Activated naive CD4-positive, alpha-beta T cell treated with anti-CD3 and anti-CD28 coated beads, Interleukin-2, amount 10 ng/mL, durations not matched to agents 7 days and 5 days (primary cell): ENCODE results near the gene DTD2.

Experiments used
- CTCF ChIA-PET: fragments of 350-600 bp; sonication (Branson Sonifier 250); formaldehyde crosslinking; loops from one replicate; lab custom pipeline; 2021; ENCODE audit warnings: antibody characterized with exemption; lab: Charles Lee
- DNase-seq: peaks from one replicate; pipeline ENCODE4 v3.0.0-alpha.2; 2020
- H3K27ac Mint-ChIP-seq: one replicate; pipeline ENCODE4 v1.8.0; 2021; ENCODE audit warnings: mild to moderate bottlenecking, moderate library complexity, mixed read lengths
- H3K27me3 Mint-ChIP-seq: one replicate; pipeline ENCODE4 v1.8.0; 2021; ENCODE audit warnings: mild to moderate bottlenecking, mixed read lengths
- H3K36me3 Mint-ChIP-seq: one replicate; pipeline ENCODE4 v1.8.0; 2021; ENCODE audit warnings: mixed read lengths
- H3K4me1 Mint-ChIP-seq: one replicate; pipeline ENCODE4 v1.8.0; 2021; ENCODE audit warnings: mixed read lengths
- H3K4me3 Mint-ChIP-seq: one replicate; pipeline ENCODE4 v1.8.0; 2021; ENCODE audit warnings: mild to moderate bottlenecking, moderate library complexity, mixed read lengths
- H3K9me3 Mint-ChIP-seq: one replicate; pipeline ENCODE4 v1.8.0; 2021; ENCODE audit warnings: mixed read lengths

DTD2 gene

DNA sequence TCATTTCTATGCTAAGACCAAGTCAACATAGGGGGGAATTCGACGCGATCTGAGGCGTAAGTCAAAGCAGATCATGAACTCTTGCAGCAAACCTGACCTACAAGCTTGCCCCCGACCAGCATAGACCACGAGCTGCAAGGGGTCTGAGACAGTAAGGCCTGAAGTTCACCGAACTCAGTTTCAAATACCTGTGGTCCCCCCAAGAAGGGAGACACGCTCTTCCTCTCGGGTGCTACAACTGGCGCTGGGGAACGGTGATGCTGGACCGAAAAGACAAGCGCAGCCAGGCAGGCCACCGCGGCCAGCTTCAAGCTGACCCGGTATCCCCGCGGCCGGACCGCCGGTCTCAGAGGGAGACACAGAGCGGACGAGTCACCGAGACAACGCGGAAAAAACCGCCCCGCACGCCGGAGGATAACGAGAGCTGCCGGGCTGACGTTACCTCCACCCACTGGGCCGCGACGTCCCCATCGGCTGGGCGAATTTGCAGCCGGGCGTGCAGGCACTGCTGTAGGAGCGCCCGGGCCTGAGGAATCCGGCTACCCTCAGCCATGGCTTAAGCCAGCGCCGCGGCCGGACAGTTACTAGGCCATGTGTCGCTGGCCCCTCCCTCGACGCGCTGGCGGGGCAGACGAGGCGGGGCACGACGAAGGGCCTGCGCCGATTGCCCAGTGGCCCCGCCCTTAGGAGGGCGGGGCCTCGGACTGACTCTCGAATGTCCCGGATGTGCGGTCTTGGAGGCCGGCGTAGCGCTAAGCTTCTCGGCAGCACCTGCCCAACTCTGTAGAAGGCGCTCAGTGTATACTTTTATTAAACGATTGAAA, at the start of gene DTD2:
Gene DTD2, minus strand, starts transcription at position 666 of the 824 bp plus-strand sequence. Its CDS starts 113 bp downstream, at position 553.
- Mint-ChIP-seq H3K4me1 (peaks cover 29% of the 10 kb centered on the region), H3K9me3 (no peaks in the 10 kb centered on the region), H3K4me3 (peak within 1 kb of the TSS; percentile 94), H3K27me3 (peaks cover 8% of the 10 kb centered on the region), H3K27ac (peak within 1 kb of the TSS; percentile 93), H3K36me3 (no peaks in the 10 kb centered on the region)
- DNase-seq = peak; percentile 93
- CTCF ChIA-PET = interaction anchor here (1.0 to 2.5 kb wide), 4 partner anchors 8 to 798 kb away, joined by 3 to 12 read pairs (median 4); no protein-coding TSS in a partner anchor

DNA sequence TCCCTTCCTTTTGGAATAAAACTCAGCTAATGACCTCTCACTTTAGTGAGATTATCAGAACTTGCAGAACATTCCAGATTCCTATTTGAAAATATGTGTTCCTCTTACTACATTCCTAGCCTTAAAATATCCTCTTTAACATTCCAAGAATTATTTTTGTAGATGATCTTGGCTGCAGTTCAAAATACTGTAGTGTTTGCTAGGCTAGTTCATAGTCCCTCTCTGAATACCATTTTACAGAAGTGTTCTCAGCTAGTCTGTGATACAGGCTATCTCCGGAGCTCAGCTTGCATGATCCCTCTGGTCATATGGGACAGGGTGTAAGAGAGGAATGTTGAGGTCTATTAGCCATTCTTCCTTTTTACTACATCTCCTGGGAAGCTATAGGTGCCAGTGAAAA, 48.1 kb upstream of the DTD2 start:
- no peak for DNase-seq

DNA sequence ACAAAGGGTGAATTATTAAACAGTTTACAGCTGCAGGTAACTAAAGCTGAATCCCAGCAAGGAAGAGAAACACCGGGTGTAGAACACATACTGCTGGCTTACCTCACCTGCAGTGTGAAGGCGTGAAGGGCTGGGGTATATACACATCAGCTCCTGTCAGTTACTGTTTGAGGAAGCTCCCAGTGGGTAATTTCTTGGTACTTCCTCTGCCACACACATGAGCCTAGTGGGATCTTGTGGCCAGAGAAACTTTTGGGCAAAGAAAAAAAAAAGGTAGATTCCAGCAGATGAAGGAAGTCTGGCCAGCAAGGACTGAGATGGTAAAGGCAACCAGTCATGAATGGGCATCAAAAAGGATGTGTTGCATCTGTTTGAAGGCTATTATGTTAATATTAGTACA, 44.6 kb upstream of the DTD2 start:
- no peaks in the 10 kb centered on the region for H3K4me1 Mint-ChIP-seq
- no peak overlapping the region for H3K4me3 Mint-ChIP-seq
- no peaks in the 10 kb centered on the region for H3K27me3 Mint-ChIP-seq
- H3K27ac Mint-ChIP-seq = no peak overlapping the region
- no peaks in the 10 kb centered on the region for H3K36me3 Mint-ChIP-seq
- CTCF ChIA-PET = no interaction called here
- no peaks in the 10 kb centered on the region for H3K9me3 Mint-ChIP-seq
- no peak for DNase-seq

More for the DNA sequence above, 48.1 kb upstream of the DTD2 start:
- Mint-ChIP-seq H3K4me1 (no peaks in the 10 kb centered on the region), H3K27ac (no peak overlapping the region), H3K4me3 (no peak overlapping the region), H3K36me3 (no peaks in the 10 kb centered on the region), H3K27me3 (no peaks in the 10 kb centered on the region), H3K9me3 (no peaks in the 10 kb centered on the region)
- CTCF ChIA-PET = interaction anchor here (0.8 to 1.5 kb wide), 5 partner anchors 9 to 749 kb away, joined by 3 to 4 read pairs (median 3); no protein-coding TSS in a partner anchor

DNA sequence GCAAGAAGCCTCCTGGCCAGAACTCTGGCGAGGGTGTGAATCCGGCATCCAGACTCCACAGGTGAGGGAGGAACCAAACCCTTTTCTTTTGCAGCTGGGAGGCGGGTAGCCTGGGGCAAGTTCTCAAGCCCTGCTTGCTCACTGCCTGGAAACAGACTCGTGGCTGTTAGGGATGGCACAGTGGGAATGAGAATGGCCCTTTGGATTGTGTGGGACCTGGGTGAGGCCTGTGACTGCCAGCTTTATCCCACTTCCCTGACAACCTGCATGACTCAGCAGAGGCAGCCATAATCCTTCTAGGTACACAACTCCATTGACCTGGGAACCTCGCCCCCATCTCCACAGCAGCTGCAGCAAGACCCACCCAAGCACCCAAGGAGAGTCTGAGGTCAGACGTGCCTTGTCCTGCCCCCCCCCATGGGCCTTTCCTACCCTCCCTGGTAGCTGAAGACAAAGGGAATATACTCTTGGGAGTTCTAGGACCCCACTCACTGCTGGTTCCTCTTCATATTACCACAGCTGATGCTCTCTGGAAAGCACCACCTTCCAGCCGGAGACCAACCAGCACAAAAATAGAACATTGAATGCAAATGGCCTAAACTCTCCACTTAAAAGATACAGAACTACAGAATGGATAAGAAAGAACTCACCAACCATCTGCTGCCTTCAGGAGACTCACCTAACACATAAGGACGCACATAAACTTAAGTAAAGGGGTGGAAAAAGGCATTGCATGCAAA, 35.6 kb upstream of the DTD2 start:
- Mint-ChIP-seq H3K27ac (no peak overlapping the region), H3K4me1 (no peaks in the 10 kb centered on the region), H3K4me3 (no peak overlapping the region), H3K36me3 (no peaks in the 10 kb centered on the region), H3K27me3 (peaks cover 11% of the 10 kb centered on the region), H3K9me3 (no peaks in the 10 kb centered on the region)
- DNase-seq = no peak
- CTCF ChIA-PET = no interaction called here

DNA sequence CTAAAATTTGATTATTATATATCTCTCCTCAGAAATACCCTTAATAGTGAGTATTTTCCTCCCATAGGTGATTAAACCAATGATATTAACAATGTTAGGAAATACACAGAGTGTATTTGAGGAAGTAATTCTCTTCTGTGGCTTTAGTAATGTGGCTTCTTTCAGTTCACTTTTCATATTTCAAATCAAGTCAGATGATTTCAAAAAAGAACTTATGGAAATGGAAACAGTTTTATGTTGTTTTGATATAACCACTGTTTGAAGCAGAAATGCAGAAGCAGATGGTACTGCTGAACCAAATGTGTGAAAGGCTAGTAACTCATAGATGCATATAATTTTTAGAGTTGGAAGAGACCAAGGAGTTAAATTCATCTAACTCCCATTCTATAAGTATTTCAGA, 32.4 kb upstream of the DTD2 start:
- no peaks in the 10 kb centered on the region for H3K9me3 Mint-ChIP-seq
- peaks cover 6% of the 10 kb centered on the region for H3K27me3 Mint-ChIP-seq
- no peak overlapping the region for H3K27ac Mint-ChIP-seq
- DNase-seq = no peak
- no peaks in the 10 kb centered on the region for H3K4me1 Mint-ChIP-seq
- no peak overlapping the region for H3K4me3 Mint-ChIP-seq
- CTCF ChIA-PET = no interaction called here
- H3K36me3 Mint-ChIP-seq = no peaks in the 10 kb centered on the region

DNA sequence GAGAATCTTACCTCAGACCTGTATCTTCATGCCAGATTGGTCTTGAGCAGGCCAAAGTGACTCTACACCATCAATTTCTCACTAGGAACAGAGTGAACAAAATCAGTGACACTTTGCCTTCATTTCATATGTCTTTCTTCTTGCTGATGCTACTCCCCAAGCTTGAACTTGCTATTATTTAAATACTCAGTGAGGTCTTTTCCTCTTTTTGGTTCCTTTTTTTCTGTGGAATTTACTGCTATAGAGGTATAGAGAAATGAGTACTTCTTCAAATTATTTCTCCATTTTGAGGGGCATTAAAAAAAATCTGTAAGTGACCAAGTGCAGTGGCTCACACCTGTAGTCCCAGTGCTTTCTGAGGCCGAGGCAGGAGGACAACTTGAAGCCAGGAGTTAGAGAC, 30.6 kb upstream of the DTD2 start, which contains the start of gene GPR33:
Gene GPR33, minus strand, starts transcription at position 154 of the 400 bp plus-strand sequence. CDS start 4,074 bp downstream, outside the sequence.
- CTCF ChIA-PET = interaction anchor here (1.2 kb wide), 1 partner anchor 765 kb away, joined by 3 read pairs; no protein-coding TSS in a partner anchor
- Mint-ChIP-seq H3K27me3 (no peaks in the 10 kb centered on the region), H3K9me3 (no peaks in the 10 kb centered on the region), H3K27ac (no peak within 1 kb of the TSS), H3K4me3 (no peak within 1 kb of the TSS), H3K36me3 (no peaks in the 10 kb centered on the region), H3K4me1 (no peaks in the 10 kb centered on the region)
- DNase-seq = no peak

DNA sequence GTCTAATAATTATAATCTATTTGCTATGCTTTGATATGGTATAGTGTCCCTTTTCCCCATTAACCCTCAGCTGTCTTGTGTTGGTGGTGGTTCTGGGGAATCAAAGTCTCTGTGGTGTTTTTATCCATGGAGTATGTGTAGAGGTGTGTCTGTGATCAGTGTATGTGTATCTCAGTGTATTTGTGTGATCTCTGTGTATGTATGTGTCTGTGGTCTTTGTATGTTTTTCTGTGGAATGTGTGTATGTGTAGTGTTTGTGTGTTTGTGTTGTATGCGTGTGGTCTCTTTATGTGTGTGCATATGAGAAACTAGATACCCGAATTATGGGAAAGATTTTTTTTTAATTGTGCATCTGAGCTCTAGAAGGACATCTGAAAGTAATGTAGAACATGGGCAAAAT, 29.5 kb upstream of the DTD2 start:
- Mint-ChIP-seq H3K9me3 (no peaks in the 10 kb centered on the region), H3K27me3 (no peaks in the 10 kb centered on the region), H3K36me3 (no peaks in the 10 kb centered on the region), H3K4me3 (no peak overlapping the region), H3K27ac (no peak overlapping the region), H3K4me1 (no peaks in the 10 kb centered on the region)
- no peak for DNase-seq
- CTCF ChIA-PET = no interaction called here

DNA sequence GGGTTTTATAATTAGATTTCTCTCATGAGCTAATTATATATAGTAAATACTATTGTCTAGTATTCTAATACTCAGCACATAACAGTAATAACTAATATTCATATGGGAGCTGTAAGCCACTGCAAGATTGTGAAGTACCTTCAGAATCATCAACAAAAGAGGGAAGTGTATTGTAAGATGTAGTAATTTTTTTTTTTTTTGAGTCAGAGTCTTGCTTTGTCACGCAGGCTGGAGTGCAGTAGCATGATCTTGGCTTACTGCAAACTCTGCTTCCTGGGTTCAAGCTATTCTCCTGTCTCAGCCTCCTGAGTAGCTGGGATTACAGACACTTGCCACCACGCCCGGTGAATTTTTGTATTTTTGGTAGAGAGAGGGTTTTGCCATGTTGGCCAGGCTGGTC, 27.4 kb upstream of the DTD2 start:
- no peak overlapping the region for H3K27ac Mint-ChIP-seq
- no peaks in the 10 kb centered on the region for H3K4me1 Mint-ChIP-seq
- CTCF ChIA-PET = no interaction called here
- DNase-seq = no peak
- no peak overlapping the region for H3K4me3 Mint-ChIP-seq
- H3K9me3 Mint-ChIP-seq = no peaks in the 10 kb centered on the region
- H3K36me3 Mint-ChIP-seq = no peaks in the 10 kb centered on the region
- H3K27me3 Mint-ChIP-seq = no peaks in the 10 kb centered on the region

DNA sequence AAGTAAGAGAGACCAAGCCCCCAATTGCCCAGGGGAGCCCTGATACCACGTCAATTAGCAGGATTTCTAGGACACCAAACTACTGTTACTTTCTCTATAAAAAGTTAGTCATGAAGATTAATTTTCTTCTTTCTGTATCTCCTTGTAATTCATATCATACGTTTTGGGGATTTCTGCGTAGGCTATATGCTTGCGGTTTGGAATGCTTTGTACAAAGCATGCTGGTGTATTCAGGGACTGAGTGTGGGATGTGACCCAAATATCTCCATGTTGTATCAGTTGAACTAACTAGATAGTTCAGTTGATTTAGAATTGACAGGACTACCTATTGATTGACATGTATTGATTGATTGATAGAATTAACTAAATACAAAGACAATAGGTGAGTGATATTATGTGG, 22.9 kb upstream of the DTD2 start:
- Mint-ChIP-seq H3K27ac (no peak overlapping the region), H3K27me3 (peaks cover 4% of the 10 kb centered on the region)
- CTCF ChIA-PET = no interaction called here

DNA sequence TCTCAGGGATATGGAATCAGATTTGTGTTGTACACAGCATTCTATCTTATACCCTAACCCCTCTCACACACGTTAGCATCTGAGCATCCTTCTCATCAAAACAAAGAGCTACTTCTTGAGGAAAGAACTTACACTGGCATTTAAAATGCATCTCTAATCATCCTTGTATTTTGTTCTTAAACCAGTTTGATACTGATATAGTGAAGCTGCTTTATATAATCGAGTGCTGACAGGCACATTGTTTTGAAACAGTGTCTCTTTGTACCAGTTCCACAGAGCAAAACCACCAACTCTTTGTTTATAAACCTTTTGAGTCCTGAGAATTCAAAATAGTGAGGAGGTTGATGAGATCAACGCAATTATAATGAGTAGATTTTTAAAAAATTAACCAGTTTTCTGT, 21.7 kb upstream of the DTD2 start:
- CTCF ChIA-PET = no interaction called here
- H3K4me1 Mint-ChIP-seq = no peaks in the 10 kb centered on the region
- no peaks in the 10 kb centered on the region for H3K36me3 Mint-ChIP-seq
- H3K9me3 Mint-ChIP-seq = peaks cover under 1% of the 10 kb centered on the region
- no peak overlapping the region for H3K4me3 Mint-ChIP-seq
- no peak for DNase-seq
- H3K27ac Mint-ChIP-seq = no peak overlapping the region
- peaks cover 4% of the 10 kb centered on the region for H3K27me3 Mint-ChIP-seq

More for the DNA sequence above, 22.9 kb upstream of the DTD2 start:
- Mint-ChIP-seq H3K4me1 (no peaks in the 10 kb centered on the region), H3K36me3 (no peaks in the 10 kb centered on the region), H3K4me3 (no peak overlapping the region), H3K9me3 (no peaks in the 10 kb centered on the region)
- DNase-seq = no peak

DNA sequence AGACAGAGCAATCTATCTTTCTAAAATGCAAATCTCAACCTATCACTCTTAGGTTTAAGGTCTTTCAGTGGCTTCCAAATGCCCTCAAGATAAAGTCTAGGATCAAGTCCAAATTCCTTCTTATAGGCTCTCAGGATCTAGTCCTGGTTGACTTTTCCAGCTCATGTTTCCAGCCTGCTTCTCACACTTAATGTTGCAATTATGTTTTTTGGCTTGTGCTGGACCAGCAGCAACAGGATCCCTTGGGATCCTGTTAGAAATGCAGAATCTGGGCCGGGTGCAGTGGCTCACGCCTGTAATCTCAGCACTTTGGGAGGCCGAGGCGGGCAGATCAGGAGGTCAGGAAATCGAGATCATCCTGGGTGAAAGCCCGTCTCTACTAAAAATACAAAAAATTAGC, 19.9 kb upstream of the DTD2 start:
- no peaks in the 10 kb centered on the region for H3K4me1 Mint-ChIP-seq
- H3K36me3 Mint-ChIP-seq = no peaks in the 10 kb centered on the region
- no peak for DNase-seq
- no peak overlapping the region for H3K27ac Mint-ChIP-seq
- CTCF ChIA-PET = no interaction called here
- H3K4me3 Mint-ChIP-seq = no peak overlapping the region
- H3K9me3 Mint-ChIP-seq = peaks cover 1% of the 10 kb centered on the region
- H3K27me3 Mint-ChIP-seq = peaks cover 4% of the 10 kb centered on the region

DNA sequence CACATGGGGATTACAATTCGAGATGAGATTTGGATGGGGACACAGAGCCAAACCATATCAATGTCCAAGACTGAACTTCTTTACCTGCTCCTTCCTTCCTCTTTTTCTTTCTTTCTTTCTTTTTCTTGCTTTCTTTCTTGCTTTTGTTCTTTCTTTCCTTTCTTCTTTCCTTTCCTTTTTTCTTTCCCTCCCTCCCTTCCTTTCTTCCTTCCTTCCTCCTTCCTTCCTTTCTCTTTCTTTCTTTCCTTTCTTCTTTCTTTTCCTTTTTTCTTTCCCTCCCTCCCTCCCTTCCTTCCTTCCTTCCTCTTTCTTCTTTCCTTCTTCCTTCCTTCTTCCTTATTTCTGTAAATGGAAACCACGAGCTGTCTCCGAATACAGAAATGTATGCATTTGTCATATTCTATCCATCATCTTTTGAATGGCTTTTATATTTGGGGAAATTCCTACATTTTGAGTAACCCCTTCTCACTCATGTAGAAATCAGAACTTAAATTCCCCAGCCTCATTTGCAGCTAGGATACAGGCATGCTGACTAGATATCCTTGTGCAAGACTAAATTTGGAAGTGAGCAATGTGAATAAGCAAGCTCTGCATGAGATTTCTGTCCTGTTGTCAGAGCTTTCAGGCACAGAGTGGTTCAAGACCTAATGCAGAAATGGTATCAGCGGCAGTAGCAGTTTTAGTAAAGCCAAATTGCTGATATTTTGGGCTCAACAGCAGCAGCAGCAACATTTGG, 19.0 kb upstream of the DTD2 start:
- Mint-ChIP-seq H3K9me3 (peaks cover 1% of the 10 kb centered on the region), H3K36me3 (no peaks in the 10 kb centered on the region), H3K27ac (no peak overlapping the region), H3K4me3 (no peak overlapping the region), H3K4me1 (no peaks in the 10 kb centered on the region), H3K27me3 (peaks cover 4% of the 10 kb centered on the region)
- CTCF ChIA-PET = no interaction called here
- no peak for DNase-seq

DNA sequence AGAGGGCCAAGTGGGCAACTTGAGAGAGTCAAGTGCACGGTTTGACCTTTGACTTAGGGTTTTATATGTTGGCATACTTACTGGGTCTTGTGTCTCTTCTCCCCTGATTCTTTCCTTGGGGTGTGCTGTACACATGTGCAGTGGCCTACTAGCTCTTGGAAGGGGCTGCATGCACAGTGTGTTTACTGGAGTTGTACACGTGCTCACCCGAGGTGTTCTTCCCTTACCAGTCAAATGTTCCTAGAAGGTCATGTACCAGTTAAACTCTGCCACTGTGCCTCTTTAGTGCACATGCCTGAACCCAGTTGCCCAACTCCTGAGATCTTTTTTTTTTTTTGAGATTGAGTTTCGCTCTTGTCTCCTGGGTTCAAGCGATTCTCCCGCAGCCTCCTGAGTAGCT, 9.2 kb upstream of the DTD2 start:
- CTCF ChIA-PET = no interaction called here
- no peak overlapping the region for H3K4me3 Mint-ChIP-seq
- no peaks in the 10 kb centered on the region for H3K9me3 Mint-ChIP-seq
- DNase-seq = no peak
- H3K36me3 Mint-ChIP-seq = no peaks in the 10 kb centered on the region
- H3K4me1 Mint-ChIP-seq = no peaks in the 10 kb centered on the region
- no peak overlapping the region for H3K27ac Mint-ChIP-seq
- H3K27me3 Mint-ChIP-seq = peaks cover 5% of the 10 kb centered on the region

DNA sequence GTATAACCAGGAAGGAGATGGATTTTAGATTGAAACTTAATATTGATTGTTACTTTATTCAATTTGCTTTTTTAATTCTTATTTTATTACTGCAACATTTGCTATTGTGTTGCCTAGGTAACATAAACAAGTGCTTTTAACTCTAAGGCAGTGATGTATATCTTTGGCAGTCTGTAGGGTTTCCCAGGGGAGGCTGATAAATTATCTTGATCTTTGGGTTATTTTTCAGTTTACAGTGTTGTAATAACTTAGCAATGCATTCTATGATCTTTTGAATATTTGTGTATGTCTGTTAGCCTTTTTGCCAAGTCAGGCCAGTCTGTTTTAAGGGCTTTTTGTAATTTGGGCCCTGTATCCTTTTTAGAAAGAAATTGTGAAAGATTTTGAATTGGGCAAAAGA, 7.8 kb upstream of the DTD2 start:
- CTCF ChIA-PET = no interaction called here
- Mint-ChIP-seq H3K9me3 (no peaks in the 10 kb centered on the region), H3K36me3 (no peaks in the 10 kb centered on the region), H3K4me3 (no peak overlapping the region), H3K4me1 (no peaks in the 10 kb centered on the region), H3K27me3 (peaks cover 8% of the 10 kb centered on the region), H3K27ac (no peak overlapping the region)
- DNase-seq = no peak
